ENCODE data around the gene RASEF. TPM values are rescaled to one million over a fixed set of nuclear protein-coding genes. Genes with fewer than 3 reads are reported as not detected.
"Not testable (repeated sequence)": the region's sequence is repeated elsewhere in the genome, so short reads cannot be mapped to it uniquely, and the experiment has no call there.

The RASEF gene
- total RNA-seq, 4 donors from 2014 or later = under 0.01 to 0.42 (median 0.24) TPM

- Histone ChIP-seq H3K27me3 (no peaks in the 10 kb centered on the region), H3K36me3 (no peaks in the 10 kb centered on the region), H3K9me3 (peaks cover 0 to 2% (median 0%) of the 10 kb centered on the region in 4 donors), H3K4me3 (no peak overlapping the region), H3K4me1 (no peaks in the 10 kb centered on the region), H3K27ac (replicated peaks in 1 of 4) (no peak overlapping the region)
- no peak for TF ChIP-seq EP300 (IDR thresholded peaks at IDR 0.05)
- no peak for TF ChIP-seq CTCF (IDR thresholded peaks at IDR 0.05)
- no peak for TF ChIP-seq POLR2A (IDR thresholded peaks at IDR 0.05; ENCODE audit: low read depth)
- 81% methylated on average over 3 of the region's 3 CpGs for WGBS
- intact Hi-C loops (cut with DNase I) = no loop called here
- no peak for DNase-seq (ENCODE audit: extremely low spot score)
Measured at GRCh38 chr9:83081010-83081409, 18.1 kb upstream of the RASEF start.

- H3K4me3 ChIP-seq; H3K4me1 ChIP-seq; DNase-seq (ENCODE audit: extremely low spot score); H3K9me3 ChIP-seq; intact Hi-C loops (cut with DNase I); H3K27ac ChIP-seq (replicated peaks in 1 of 4); H3K36me3 ChIP-seq; H3K27me3 ChIP-seq: not testable (repeated sequence)
- 88% methylated on average over 7 of the region's 7 CpGs for WGBS
Measured at GRCh38 chr9:83075932-83076331, 13.0 kb upstream of the RASEF start.

- H3K27me3 ChIP-seq; H3K36me3 ChIP-seq; intact Hi-C loops (cut with DNase I); DNase-seq (ENCODE audit: extremely low spot score); H3K4me3 ChIP-seq; H3K27ac ChIP-seq (replicated peaks in 1 of 4); H3K4me1 ChIP-seq; H3K9me3 ChIP-seq: not testable (repeated sequence)
Measured at GRCh38 chr9:83072498-83072897, 9.6 kb upstream of the RASEF start.

- intact Hi-C loops (cut with DNase I) = no loop called here
- no peaks in the 10 kb centered on the region for H3K36me3 ChIP-seq
- no peak for DNase-seq (ENCODE audit: extremely low spot score)
- no peak overlapping the region for H3K4me3 ChIP-seq
- 76% methylated on average over 2 of the region's 2 CpGs for WGBS
- H3K9me3 ChIP-seq = no peaks in the 10 kb centered on the region
- no peaks in the 10 kb centered on the region for H3K4me1 ChIP-seq
- H3K27me3 ChIP-seq = peaks cover 0 to 5% (median 0%) of the 10 kb centered on the region in 4 donors
- H3K27ac ChIP-seq (replicated peaks in 1 of 4) = no peak overlapping the region
- no peak for TF ChIP-seq POLR2A (IDR thresholded peaks at IDR 0.05; ENCODE audit: low read depth)
Measured at GRCh38 chr9:83071626-83072025, 8.7 kb upstream of the RASEF start.

- no peaks in the 10 kb centered on the region for H3K9me3 ChIP-seq
- H3K4me1 ChIP-seq = no peaks in the 10 kb centered on the region
- intact Hi-C loops (cut with DNase I) = no loop called here
- no peak for TF ChIP-seq POLR2AphosphoS5 (IDR thresholded peaks at IDR 0.05)
- TF ChIP-seq EP300 (IDR thresholded peaks at IDR 0.05) = no peak
- no peak for TF ChIP-seq POLR2A (IDR thresholded peaks at IDR 0.05; ENCODE audit: low read depth)
- no peak for TF ChIP-seq CTCF (IDR thresholded peaks at IDR 0.05)
- peaks cover 0 to 15% (median 0%) of the 10 kb centered on the region in 4 donors for H3K27me3 ChIP-seq
- no peak overlapping the region for H3K27ac ChIP-seq (replicated peaks in 1 of 4)
- no peak overlapping the region for H3K4me3 ChIP-seq
- DNase-seq (ENCODE audit: extremely low spot score) = no peak
- no peaks in the 10 kb centered on the region for H3K36me3 ChIP-seq
Measured at GRCh38 chr9:83070261-83070660, 7.3 kb upstream of the RASEF start.

GRCh38 chr9:83069651-83070050 is 6.7 kb upstream of the RASEF start:
- Histone ChIP-seq H3K4me1 (no peaks in the 10 kb centered on the region), H3K9me3 (peaks cover 0 to 3% (median 0%) of the 10 kb centered on the region in 4 donors), H3K27ac (replicated peaks in 1 of 4) (no peak overlapping the region), H3K27me3 (peaks cover 0 to 21% (median 0%) of the 10 kb centered on the region in 4 donors), H3K36me3 (no peaks in the 10 kb centered on the region), H3K4me3 (no peak overlapping the region)
- intact Hi-C loops (cut with DNase I) = no loop called here
- TF ChIP-seq POLR2AphosphoS5 (IDR thresholded peaks at IDR 0.05) (no peak), EP300 (IDR thresholded peaks at IDR 0.05) (no peak), POLR2A (IDR thresholded peaks at IDR 0.05; ENCODE audit: low read depth) (no peak), CTCF (IDR thresholded peaks at IDR 0.05) (no peak)
- 74% methylated on average over 1 of the region's 1 CpG for WGBS
- DNase-seq (ENCODE audit: extremely low spot score) = no peak
